ENCODE measurements around the gene EVX2. TPM values are rescaled to one million over a fixed set of nuclear protein-coding genes. Genes with fewer than 3 reads are reported as not detected.

EVX2 gene
- total RNA-seq, 2 experiments from 2014 or later = not detected

DNA sequence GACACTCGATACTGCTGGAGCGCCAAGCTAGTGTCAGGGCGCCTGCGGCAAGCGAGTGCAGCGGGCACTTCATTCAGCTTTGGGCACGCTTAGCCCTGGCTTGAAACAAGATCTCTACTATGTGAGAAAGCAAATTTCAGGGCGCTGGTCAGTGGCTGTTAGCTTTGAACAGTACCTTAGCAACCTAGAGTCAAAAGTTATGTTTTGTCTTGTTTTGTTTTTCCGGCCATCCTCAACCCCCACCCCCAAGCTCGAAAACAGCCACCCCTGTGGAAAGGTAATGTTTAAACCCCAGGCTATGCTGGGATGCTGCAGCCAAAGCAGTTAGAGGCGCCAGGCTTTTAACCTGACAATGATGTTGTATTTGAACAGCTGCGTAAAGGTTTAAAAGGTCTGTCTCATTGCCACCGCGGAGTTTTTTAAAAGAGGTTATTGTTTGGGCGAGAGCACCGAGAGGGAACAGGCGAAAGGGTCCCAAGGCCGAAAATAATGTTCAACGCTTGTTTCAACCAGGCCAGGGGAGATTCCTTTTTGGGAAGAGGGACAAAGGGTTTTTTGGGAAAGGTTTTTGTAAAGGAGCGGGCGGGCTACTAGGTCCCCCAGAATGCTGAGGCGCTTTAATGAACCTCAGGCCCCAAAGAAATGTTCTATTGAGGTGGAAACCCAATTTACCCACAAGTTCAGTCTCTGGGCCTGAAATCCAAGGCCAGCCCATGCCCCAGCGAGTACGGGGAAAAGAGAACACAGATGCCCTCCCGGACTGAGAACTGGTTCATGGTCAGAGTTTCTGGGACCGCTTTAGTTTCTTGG lies 30.6 kb upstream of the EVX2 start:
- H3K9me3 ChIP-seq (ENCODE audit: control insufficient read depth in 1 of 2, insufficient read depth in 1 of 2, low read length in 2 of 2) = peaks cover 13 to 73% of the 10 kb centered on the region in 2 experiments
- intact Hi-C loops (cut with DNase I, micrococcal nuclease) = loop anchor here in 1 of 2 experiments (5.0 kb wide), 1 partner anchor 37 kb away; no protein-coding TSS in a partner anchor
- POLR2A ChIA-PET = no interaction called here
- H3K27ac Mint-ChIP-seq = no peak overlapping the region
- H3K27me3 Mint-ChIP-seq = peaks cover 98% of the 10 kb centered on the region
- H3K27ac ChIP-seq (ENCODE audit: low read depth in 1 of 2, low read length in 2 of 2) = no peak overlapping the region
- H3K4me1 ChIP-seq (ENCODE audit: insufficient read depth, low read length) = peaks cover 7% of the 10 kb centered on the region
- no peaks in the 10 kb centered on the region for H3K36me3 ChIP-seq (ENCODE audit: insufficient read depth, low read length)
- CTCF ChIA-PET = interaction anchor here (1.3 kb wide), 1 partner anchor 13 kb away, joined by 4 read pairs; no protein-coding TSS in a partner anchor
- peaks cover 17% of the 10 kb centered on the region for H3K36me3 Mint-ChIP-seq (ENCODE audit: low read depth)
- H3K9me3 Mint-ChIP-seq = no peaks in the 10 kb centered on the region
- DNase-seq (no peak), ATAC-seq (ENCODE audit: poor library complexity) (no peak)
- peaks cover 10% of the 10 kb centered on the region for H3K4me1 Mint-ChIP-seq (ENCODE audit: low read depth)
- H3K4me3 Mint-ChIP-seq = no peak overlapping the region
- TF ChIP-seq, protein P1, sequence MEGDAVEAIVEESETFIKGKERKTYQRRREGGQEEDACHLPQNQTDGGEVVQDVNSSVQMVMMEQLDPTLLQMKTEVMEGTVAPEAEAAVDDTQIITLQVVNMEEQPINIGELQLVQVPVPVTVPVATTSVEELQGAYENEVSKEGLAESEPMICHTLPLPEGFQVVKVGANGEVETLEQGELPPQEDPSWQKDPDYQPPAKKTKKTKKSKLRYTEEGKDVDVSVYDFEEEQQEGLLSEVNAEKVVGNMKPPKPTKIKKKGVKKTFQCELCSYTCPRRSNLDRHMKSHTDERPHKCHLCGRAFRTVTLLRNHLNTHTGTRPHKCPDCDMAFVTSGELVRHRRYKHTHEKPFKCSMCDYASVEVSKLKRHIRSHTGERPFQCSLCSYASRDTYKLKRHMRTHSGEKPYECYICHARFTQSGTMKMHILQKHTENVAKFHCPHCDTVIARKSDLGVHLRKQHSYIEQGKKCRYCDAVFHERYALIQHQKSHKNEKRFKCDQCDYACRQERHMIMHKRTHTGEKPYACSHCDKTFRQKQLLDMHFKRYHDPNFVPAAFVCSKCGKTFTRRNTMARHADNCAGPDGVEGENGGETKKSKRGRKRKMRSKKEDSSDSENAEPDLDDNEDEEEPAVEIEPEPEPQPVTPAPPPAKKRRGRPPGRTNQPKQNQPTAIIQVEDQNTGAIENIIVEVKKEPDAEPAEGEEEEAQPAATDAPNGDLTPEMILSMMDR (IDR thresholded peaks at IDR 0.05) = no peak
- H3K27me3 ChIP-seq (ENCODE audit: control insufficient read depth in 1 of 2, insufficient read depth in 2 of 2, low read length in 2 of 2) = peaks cover 99% of the 10 kb centered on the region in 2 experiments
- no peak overlapping the region for H3K4me3 ChIP-seq (ENCODE audit: low read length)

DNA sequence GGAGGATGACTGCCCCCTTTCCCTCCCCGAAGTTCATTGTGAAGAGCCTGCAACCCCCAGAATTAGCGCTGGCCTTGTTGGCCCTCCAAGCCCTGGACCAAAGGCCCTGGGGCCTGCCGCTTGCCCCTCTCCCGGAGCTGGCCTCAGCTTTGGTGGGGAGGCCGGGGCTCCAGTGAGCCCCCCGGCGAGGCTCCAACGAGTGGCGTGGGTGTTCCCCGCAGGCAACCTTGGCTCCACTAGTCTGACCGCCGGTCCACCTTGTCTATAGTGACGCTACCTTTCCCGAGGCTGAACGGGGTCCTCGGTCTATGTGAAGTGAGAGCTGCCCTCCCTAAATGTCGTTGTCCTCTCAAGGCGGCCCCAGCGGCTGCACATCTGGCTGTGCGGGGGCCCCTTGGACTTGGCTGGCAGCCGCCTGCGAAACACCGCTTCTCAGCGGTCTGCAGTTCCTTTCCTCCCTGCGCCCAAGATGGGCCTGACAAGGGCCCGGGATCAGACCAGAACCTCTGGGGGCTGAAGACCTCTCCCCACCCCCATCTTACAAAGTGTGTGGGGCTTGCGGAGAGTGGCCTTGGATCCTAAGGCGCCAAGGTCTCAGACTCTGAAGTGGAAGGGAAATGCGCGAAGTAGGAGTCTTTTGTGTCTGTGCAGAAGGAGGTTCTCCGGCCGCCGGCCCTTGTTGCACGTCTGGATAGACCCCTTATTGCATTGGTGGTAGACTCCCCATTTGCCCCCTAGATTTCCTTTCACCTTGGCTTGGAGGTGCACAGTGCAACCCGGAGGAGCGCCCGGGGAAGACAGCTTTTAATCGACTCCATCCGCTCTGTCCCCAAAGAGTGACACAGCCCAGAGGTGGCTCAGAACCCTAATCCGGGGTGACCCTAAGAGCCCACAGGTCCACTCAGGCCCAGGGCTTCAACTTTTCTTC lies 28.9 kb upstream of the EVX2 start:
- TF ChIP-seq, protein P1 (IDR thresholded peaks at IDR 0.05) = no peak
- intact Hi-C loops (cut with DNase I, micrococcal nuclease) = loop anchor here in 1 of 2 experiments (5.0 kb wide), 1 partner anchor 35 kb away; no protein-coding TSS in a partner anchor
- Histone ChIP-seq H3K36me3 (ENCODE audit: insufficient read depth, low read length) (no peaks in the 10 kb centered on the region), H3K4me3 (ENCODE audit: low read length) (no peak overlapping the region), H3K9me3 (ENCODE audit: control insufficient read depth in 1 of 2, insufficient read depth in 1 of 2, low read length in 2 of 2) (peaks cover 13 to 68% of the 10 kb centered on the region in 2 experiments), H3K27ac (ENCODE audit: low read depth in 1 of 2, low read length in 2 of 2) (no peak overlapping the region), H3K4me1 (ENCODE audit: insufficient read depth, low read length) (peaks cover 12% of the 10 kb centered on the region), H3K27me3 (ENCODE audit: control insufficient read depth in 1 of 2, insufficient read depth in 2 of 2, low read length in 2 of 2) (peaks cover 92 to 97% of the 10 kb centered on the region in 2 experiments)
- DNase-seq = no peak
- peak overlapping the region; percentile 7 for H3K4me3 Mint-ChIP-seq
- no peaks in the 10 kb centered on the region for H3K9me3 Mint-ChIP-seq
- H3K27me3 Mint-ChIP-seq = peaks cover 94% of the 10 kb centered on the region
- H3K27ac Mint-ChIP-seq = no peak overlapping the region
- peaks cover 11% of the 10 kb centered on the region for H3K4me1 Mint-ChIP-seq (ENCODE audit: low read depth)
- peaks cover 11% of the 10 kb centered on the region for H3K36me3 Mint-ChIP-seq (ENCODE audit: low read depth)
- ATAC-seq (ENCODE audit: poor library complexity) = no peak
- POLR2A ChIA-PET = no interaction called here
- CTCF ChIA-PET = interaction anchor here (1.7 kb wide), 1 partner anchor 14 kb away, joined by 4 read pairs; no protein-coding TSS in a partner anchor

DNA sequence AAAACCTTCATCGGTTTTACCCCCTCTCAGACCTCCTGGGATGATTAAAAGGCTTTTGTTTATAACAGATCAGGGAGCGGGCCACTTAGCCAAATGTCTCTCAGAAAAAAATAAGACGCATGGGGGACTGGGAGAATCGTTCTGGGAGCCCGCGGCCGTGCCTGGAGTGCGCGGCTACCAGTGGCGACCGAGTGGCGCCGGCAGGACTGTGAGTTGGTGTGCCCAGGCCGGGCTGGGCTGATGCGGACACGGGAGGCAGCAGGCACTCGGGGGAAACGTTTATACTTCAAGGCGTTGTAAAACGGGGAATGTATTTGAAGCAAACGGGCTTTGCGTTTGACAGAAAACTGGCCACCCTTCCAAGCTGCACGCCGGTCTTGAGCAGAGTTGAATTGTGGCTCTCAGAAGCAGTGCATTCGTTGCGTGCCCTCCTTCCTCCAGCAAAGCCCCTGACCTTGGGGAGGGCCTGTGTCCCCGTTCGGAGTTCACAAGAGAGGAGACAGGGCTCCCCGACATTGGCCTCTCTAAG lies 28.1 kb upstream of the EVX2 start:
- H3K9me3 Mint-ChIP-seq = no peaks in the 10 kb centered on the region
- ATAC-seq (ENCODE audit: poor library complexity) = no peak

More for the DNA sequence above, 28.1 kb upstream of the EVX2 start:
- H3K4me3 Mint-ChIP-seq = peak overlapping the region; percentile 20
- TF ChIP-seq, protein P1 (IDR thresholded peaks at IDR 0.05) = no peak
- H3K9me3 ChIP-seq (ENCODE audit: control insufficient read depth in 1 of 2, insufficient read depth in 1 of 2, low read length in 2 of 2) = peaks cover 13 to 65% of the 10 kb centered on the region in 2 experiments
- POLR2A ChIA-PET = no interaction called here
- H3K4me1 Mint-ChIP-seq (ENCODE audit: low read depth) = peaks cover 15% of the 10 kb centered on the region
- DNase-seq = no peak
- H3K4me3 ChIP-seq (ENCODE audit: low read length) = no peak overlapping the region
- CTCF ChIA-PET = interaction anchor here (1.7 kb wide), 1 partner anchor 15 kb away, joined by 4 read pairs; no protein-coding TSS in a partner anchor
- peaks cover 17% of the 10 kb centered on the region for H3K4me1 ChIP-seq (ENCODE audit: insufficient read depth, low read length)
- no peak overlapping the region for H3K27ac Mint-ChIP-seq
- intact Hi-C loops (cut with DNase I, micrococcal nuclease) = loop anchor here in 1 of 2 experiments (2.0 to 5.0 kb wide), 2 partner anchors 15 to 35 kb away; no protein-coding TSS in a partner anchor
- H3K27me3 Mint-ChIP-seq = peaks cover 92% of the 10 kb centered on the region
- H3K36me3 Mint-ChIP-seq (ENCODE audit: low read depth) = peaks cover 9% of the 10 kb centered on the region
- peaks cover 89 to 94% of the 10 kb centered on the region in 2 experiments for H3K27me3 ChIP-seq (ENCODE audit: control insufficient read depth in 1 of 2, insufficient read depth in 2 of 2, low read length in 2 of 2)
- no peaks in the 10 kb centered on the region for H3K36me3 ChIP-seq (ENCODE audit: insufficient read depth, low read length)
- H3K27ac ChIP-seq (ENCODE audit: low read depth in 1 of 2, low read length in 2 of 2) = no peak overlapping the region
